Activated CD8-positive, alpha-beta memory T cell treated with anti-CD3 and anti-CD28 coated beads for 36 hours (primary cell): ENCODE measurements around the gene GOLGA5. TPM values are rescaled to one million over a fixed set of nuclear protein-coding genes. Genes with fewer than 3 reads are reported as not detected.
"Not testable (repeated sequence)": the region's sequence is repeated elsewhere in the genome, so short reads cannot be mapped to it uniquely, and the experiment has no call there.

ENCODE experiments used
- CTCF ChIA-PET: fragments of 350-600 bp; sonication (Branson Sonifier 250); formaldehyde crosslinking; loops from one replicate; lab custom pipeline; 2021; ENCODE audit warnings: antibody characterized with exemption; lab: Charles Lee
- POLR2A ChIA-PET: fragments of 350-600 bp; sonication (Branson Sonifier 250); formaldehyde crosslinking; loops from one replicate; lab custom pipeline; 2021; ENCODE audit warnings: antibody characterized with exemption; lab: Charles Lee
- total RNA-seq, 2 experiments: library from RNA; stranded (reverse); gene quantifications; one replicate each; pipeline ENCODE4 v1.2.3, GENCODE V29; 2021

Gene GOLGA5
- 10 to 100 TPM; 16.2 to 17.2 TPM for total RNA-seq

- POLR2A ChIA-PET = no interaction called here
- CTCF ChIA-PET = interaction anchor here (0.8 kb wide), 1 partner anchor 65 kb away, joined by 4 read pairs; no protein-coding TSS in a partner anchor
These were observed at the start of gene GOLGA5 for GRCh38 chr14:92793709-92794546. TSS of gene GOLGA5 (plus strand) at chr14:92794305. CDS start at chr14:92797438, 3,133 bp downstream.

- POLR2A ChIA-PET = no interaction called here
- CTCF ChIA-PET = interaction anchor here (0.9 to 1.1 kb wide), 2 partner anchors 18 to 33 kb away, joined by 3 read pairs; no protein-coding TSS in a partner anchor
These were observed 46.3 kb upstream of the GOLGA5 start for GRCh38 chr14:92747701-92748258.

GRCh38 chr14:92748259-92749016, 45.7 kb upstream of the GOLGA5 start, which contains the start of gene LGMN:
TSS of gene LGMN (minus strand) at chr14:92748627. CDS start at chr14:92732786, 15,841 bp downstream.
- CTCF ChIA-PET = interaction anchor here (0.9 to 1.1 kb wide), 2 partner anchors 18 to 34 kb away, joined by 3 read pairs; no protein-coding TSS in a partner anchor
- POLR2A ChIA-PET = interaction anchor here (1.0 kb wide), 1 partner anchor 20 kb away, joined by 4 read pairs; no protein-coding TSS in a partner anchor

- ChIA-PET POLR2A (interaction anchor here (0.6 kb wide), 1 partner anchor 22 kb away, joined by 3 read pairs; no protein-coding TSS in a partner anchor), CTCF (interaction anchor here (0.8 to 1.2 kb wide), 4 partner anchors 18 to 74 kb away, joined by 3 to 5 read pairs (median 4); no protein-coding TSS in a partner anchor)
These were observed 43.8 kb upstream of the GOLGA5 start for GRCh38 chr14:92750222-92750728.

- CTCF ChIA-PET = interaction anchor here (0.7 to 1.1 kb wide), 2 partner anchors 25 to 74 kb away, joined by 3 read pairs; no protein-coding TSS in a partner anchor
- POLR2A ChIA-PET = interaction anchor here (0.6 kb wide), 1 partner anchor 22 kb away, joined by 3 read pairs; no protein-coding TSS in a partner anchor
These were observed 43.1 kb upstream of the GOLGA5 start for GRCh38 chr14:92750994-92751400.

GRCh38 chr14:92751819-92752218, 42.3 kb upstream of the GOLGA5 start:
- ChIA-PET CTCF (no interaction called here), POLR2A (interaction anchor here (0.8 kb wide), 1 partner anchor 15 kb away, joined by 10 read pairs; no protein-coding TSS in a partner anchor)

GRCh38 chr14:92753250-92753649, 40.9 kb upstream of the GOLGA5 start:
- POLR2A ChIA-PET = no interaction called here
- CTCF ChIA-PET = no interaction called here

- ChIA-PET CTCF (interaction anchor here (0.7 kb wide), 1 partner anchor 26 kb away, joined by 4 read pairs; no protein-coding TSS in a partner anchor), POLR2A (no interaction called here)
These were observed 39.1 kb upstream of the GOLGA5 start for GRCh38 chr14:92754966-92755365.

GRCh38 chr14:92755495-92755894, 38.6 kb upstream of the GOLGA5 start:
- CTCF ChIA-PET = no interaction called here
- POLR2A ChIA-PET = no interaction called here

- CTCF ChIA-PET = interaction anchor here (0.7 kb wide), 1 partner anchor 1775 kb away, joined by 4 read pairs; no protein-coding TSS in a partner anchor
- POLR2A ChIA-PET = no interaction called here
These were observed 37.7 kb upstream of the GOLGA5 start for GRCh38 chr14:92756446-92756845.

GRCh38 chr14:92759300-92759678, 34.8 kb upstream of the GOLGA5 start:
- CTCF ChIA-PET = no interaction called here
- POLR2A ChIA-PET = interaction anchor here (0.6 kb wide), 1 partner anchor 15 kb away, joined by 5 read pairs; no protein-coding TSS in a partner anchor

- CTCF ChIA-PET = no interaction called here
- POLR2A ChIA-PET = no interaction called here
These were observed 34.2 kb upstream of the GOLGA5 start for GRCh38 chr14:92759679-92760523.

- ChIA-PET POLR2A (no interaction called here), CTCF (no interaction called here)
These were observed 33.6 kb upstream of the GOLGA5 start for GRCh38 chr14:92760524-92760805.

- CTCF ChIA-PET, POLR2A ChIA-PET: not testable (repeated sequence)
These were observed 30.2 kb upstream of the GOLGA5 start for GRCh38 chr14:92763666-92764631.

GRCh38 chr14:92768236-92768635, 25.9 kb upstream of the GOLGA5 start:
- ChIA-PET CTCF (interaction anchor here (0.6 to 1.3 kb wide), 5 partner anchors 18 to 116 kb away, joined by 3 to 5 read pairs (median 3); no protein-coding TSS in a partner anchor), POLR2A (interaction anchor here (1.0 to 1.1 kb wide), 2 partner anchors 19 to 38 kb away, joined by 4 to 9 read pairs; no protein-coding TSS in a partner anchor)

- ChIA-PET CTCF (interaction anchor here (0.7 to 1.3 kb wide), 2 partner anchors 19 to 32 kb away, joined by 3 to 5 read pairs; no protein-coding TSS in a partner anchor), POLR2A (no interaction called here)
These were observed 25.3 kb upstream of the GOLGA5 start for GRCh38 chr14:92768795-92769194.

- CTCF ChIA-PET = no interaction called here
- POLR2A ChIA-PET = no interaction called here
These were observed 23.6 kb upstream of the GOLGA5 start for GRCh38 chr14:92770484-92770883.
